KOPT-K1 (cell line): ENCODE results near the gene SPTBN2.

Experiments used
- H3K27ac ChIP-seq: fragments of 200-600 bp; sonication (generic); 2 replicates; pipeline ENCODE4 v1.5.1; 2016; ENCODE audit warnings: antibody characterized with exemption, mild to moderate bottlenecking, low read depth, low read length; ENCODE audit not compliant: poor library complexity, severe bottlenecking
- H3K36me3 ChIP-seq: fragments of 200-600 bp; sonication (generic); 2 replicates; pipeline ENCODE4 v1.5.1; 2017; ENCODE audit warnings: antibody characterized with exemption, mild to moderate bottlenecking, low read length, moderate library complexity; ENCODE audit not compliant: insufficient read depth
- H3K9me3 ChIP-seq: fragments of 200-600 bp; sonication (generic); 2 replicates; pipeline ENCODE4 v1.5.1; 2017; ENCODE audit warnings: antibody characterized with exemption, low read length, mild to moderate bottlenecking; ENCODE audit not compliant: insufficient read depth, poor library complexity, severe bottlenecking

Gene SPTBN2

DNA sequence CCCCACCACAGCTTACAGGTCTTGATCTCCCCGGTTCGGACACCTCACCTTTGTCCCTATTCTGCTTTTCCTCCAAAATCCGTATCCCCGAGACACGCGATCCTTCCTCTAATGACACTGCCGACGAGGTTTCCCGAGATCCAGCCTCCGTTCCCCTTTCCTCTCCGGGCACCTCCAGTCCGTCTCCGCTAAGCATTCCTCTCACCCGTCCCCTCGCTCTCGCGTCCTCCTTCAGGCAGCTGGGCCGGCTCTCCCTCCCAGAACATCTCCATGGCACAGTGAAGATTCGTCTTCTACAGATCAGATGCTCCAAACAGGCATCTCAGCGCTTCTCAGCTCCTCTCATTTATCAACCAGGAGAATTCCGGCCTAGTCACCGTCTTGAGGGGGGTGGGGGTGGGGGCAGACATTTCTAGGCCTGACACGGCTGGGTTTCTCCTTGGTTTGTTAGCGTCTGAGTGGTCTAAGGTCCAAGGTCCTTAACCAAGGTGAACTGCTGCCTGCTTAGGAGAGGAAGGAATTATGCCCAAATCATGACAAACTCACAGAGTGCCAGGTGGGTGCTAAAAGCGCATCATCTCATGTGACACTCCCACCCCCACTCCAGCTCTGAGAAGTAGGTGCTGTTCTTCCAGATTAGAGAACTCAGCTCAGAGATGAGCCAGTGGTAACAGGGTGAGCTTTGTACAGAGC lies at the start of gene SPTBN2:
SPTBN2 (minus strand) TSS at position 524 of the 693 bp plus-strand sequence. CDS start 7,976 bp downstream, outside the sequence.
- no peak within 1 kb of the TSS for H3K27ac ChIP-seq

GRCh38 chr11:66768818-66769217 lies 39.8 kb upstream of the SPTBN2 start:
- Histone ChIP-seq H3K27ac (no peak overlapping the region), H3K9me3 (no peaks in the 10 kb centered on the region), H3K36me3 (0 out of 2 replicates have a peak, but pooled peaks cover under 1% of the 10 kb centered on the region)

More for the DNA sequence above, at the start of gene SPTBN2:
- no peaks in the 10 kb centered on the region for H3K36me3 ChIP-seq
- no peaks in the 10 kb centered on the region for H3K9me3 ChIP-seq

DNA sequence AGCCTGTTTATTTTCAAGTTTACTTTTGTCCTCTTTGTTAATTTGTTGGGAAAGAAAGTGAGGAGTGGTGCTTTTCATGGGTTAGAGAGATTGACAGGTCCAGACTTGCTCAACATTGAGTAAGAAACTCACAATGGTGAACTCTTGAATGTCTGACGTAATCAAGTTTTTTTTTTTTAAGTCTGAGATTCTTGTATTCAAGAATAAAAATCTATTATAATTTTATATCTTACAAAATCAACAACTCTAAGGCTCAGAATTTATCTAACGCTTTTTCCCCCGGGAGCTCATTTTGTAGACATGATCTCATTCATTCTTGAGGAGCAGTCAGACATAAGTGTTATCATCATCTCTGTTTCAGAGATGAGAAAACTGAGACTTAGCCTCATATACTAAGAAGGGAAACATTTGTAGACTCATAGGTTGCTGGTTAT lies 39.1 kb upstream of the SPTBN2 start:
- H3K9me3 ChIP-seq, result no peaks in the 10 kb centered on the region
- H3K27ac ChIP-seq, result no peak overlapping the region
- H3K36me3 ChIP-seq, result 0 out of 2 replicates have a peak, but pooled peaks cover 5% of the 10 kb centered on the region

DNA sequence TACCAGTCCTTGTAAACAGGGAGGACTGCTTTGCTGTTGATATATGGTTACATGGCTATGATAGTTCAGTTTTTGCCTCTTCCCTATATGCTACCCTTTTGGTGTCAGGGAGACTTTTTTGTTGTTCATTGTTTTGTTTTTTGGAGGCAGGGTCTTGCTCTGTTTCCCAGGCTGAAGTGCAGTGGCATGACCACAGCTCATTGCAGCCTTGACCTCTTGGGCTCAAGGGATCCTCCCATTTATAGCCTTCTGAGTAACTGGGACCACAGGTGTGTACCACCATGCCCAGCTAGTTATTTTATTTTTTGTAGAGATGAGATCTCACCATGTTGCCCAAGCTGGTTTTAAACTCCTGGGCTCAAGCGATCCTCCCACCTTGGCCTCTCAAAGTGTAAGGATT lies 38.6 kb upstream of the SPTBN2 start:
- no peak overlapping the region for H3K27ac ChIP-seq
- H3K9me3 ChIP-seq, result no peaks in the 10 kb centered on the region
- peaks cover 9% of the 10 kb centered on the region for H3K36me3 ChIP-seq

GRCh38 chr11:66766681-66767080 lies 37.7 kb upstream of the SPTBN2 start:
- peaks cover 19% of the 10 kb centered on the region for H3K36me3 ChIP-seq
- no peaks in the 10 kb centered on the region for H3K9me3 ChIP-seq
- H3K27ac ChIP-seq, result no peak overlapping the region

GRCh38 chr11:66762088-66762487 lies 33.1 kb upstream of the SPTBN2 start:
- H3K9me3 ChIP-seq, result no peaks in the 10 kb centered on the region
- peaks cover 24% of the 10 kb centered on the region for H3K36me3 ChIP-seq
- H3K27ac ChIP-seq, result no peak overlapping the region

GRCh38 chr11:66752148-66752547 lies 23.1 kb upstream of the SPTBN2 start:
- Histone ChIP-seq H3K36me3 (peaks cover 10% of the 10 kb centered on the region), H3K27ac (no peak overlapping the region), H3K9me3 (no peaks in the 10 kb centered on the region)

DNA sequence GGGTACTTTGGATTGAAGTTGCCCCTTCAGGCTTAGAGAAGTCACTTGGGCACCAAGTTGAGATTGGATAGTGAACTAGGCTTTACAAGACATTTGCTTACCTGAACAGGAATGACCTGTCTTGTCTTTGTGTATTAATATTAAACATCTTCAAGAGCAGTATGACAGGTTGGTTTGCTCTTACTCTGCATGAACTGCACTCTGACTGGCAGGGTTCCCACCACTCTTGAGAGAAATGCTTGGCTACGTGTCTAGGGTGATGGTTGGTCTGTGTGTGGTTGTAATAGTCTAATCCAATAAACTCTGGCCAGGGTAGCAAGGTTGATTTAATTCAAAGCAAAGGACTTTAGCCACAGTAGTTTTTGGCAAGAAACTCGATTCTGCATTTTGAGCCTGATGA lies 20.1 kb upstream of the SPTBN2 start:
- Histone ChIP-seq H3K9me3 (no peaks in the 10 kb centered on the region), H3K27ac (no peak overlapping the region), H3K36me3 (no peaks in the 10 kb centered on the region)

DNA sequence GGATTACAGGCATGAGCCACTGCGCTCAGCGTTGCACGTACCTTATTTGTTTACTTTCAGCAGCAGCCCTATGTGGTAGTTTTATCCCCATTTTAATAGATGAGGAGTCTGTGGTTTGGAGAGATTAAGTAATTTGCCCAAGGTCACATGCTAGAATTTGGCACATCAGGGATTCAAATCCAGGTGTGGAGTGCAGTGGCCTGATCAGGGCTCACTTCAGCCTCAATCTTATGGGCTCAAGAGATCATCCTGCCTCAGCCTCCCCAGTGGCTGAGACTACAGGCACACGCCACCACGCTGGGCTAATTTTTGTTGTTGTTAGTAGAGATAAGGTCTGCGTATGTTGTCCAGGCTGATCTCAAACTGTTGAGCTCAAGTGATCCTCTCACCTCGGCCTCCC lies 18.5 kb upstream of the SPTBN2 start:
- H3K27ac ChIP-seq, result no peak overlapping the region
- no peaks in the 10 kb centered on the region for H3K9me3 ChIP-seq
- H3K36me3 ChIP-seq, result no peaks in the 10 kb centered on the region

- peak overlapping the region; percentile 83 for H3K27ac ChIP-seq
- H3K9me3 ChIP-seq, result no peaks in the 10 kb centered on the region
- H3K36me3 ChIP-seq, result no peaks in the 10 kb centered on the region
Measured at GRCh38 chr11:66745356-66746235, 16.6 kb upstream of the SPTBN2 start.

- Histone ChIP-seq H3K36me3 (no peaks in the 10 kb centered on the region), H3K9me3 (no peaks in the 10 kb centered on the region), H3K27ac (peak overlapping the region; percentile 83)
Measured at GRCh38 chr11:66744485-66745355, 15.7 kb upstream of the SPTBN2 start.

DNA sequence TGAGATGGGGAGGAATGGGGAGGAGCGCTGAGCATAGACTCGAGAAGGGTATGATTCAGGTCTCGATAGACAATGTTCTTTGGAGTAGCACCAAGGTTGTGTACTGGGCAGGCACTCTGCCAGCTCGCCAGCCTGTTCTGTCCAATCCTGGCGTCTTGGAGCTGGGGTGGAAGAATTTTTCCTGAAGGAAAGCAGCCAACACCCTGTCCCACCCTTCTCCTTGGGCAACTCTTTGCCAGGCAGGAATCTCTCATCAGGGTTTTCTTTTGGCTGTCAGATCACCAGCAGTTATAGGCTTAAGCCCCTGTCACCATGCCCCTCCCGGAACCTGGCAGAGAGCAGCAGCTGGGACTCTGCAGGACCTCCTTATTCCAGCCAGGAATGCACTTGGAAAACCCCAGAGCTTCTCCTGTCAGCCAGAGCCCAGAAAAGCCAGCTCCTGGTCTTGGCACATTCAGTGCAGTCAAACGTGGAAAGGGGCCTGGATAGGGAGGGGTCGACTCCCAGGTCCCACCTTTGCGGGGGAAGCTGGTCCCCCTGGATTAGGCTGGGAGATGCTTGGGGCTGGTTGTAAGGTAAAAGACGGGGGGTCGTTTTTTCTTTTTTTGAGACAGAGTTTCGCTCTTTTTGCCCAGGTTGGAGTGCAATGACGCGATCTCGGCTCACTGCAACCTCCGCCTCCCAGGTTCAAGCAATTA lies 14.4 kb upstream of the SPTBN2 start:
- Histone ChIP-seq H3K27ac (no peak overlapping the region), H3K9me3 (no peaks in the 10 kb centered on the region), H3K36me3 (no peaks in the 10 kb centered on the region)

DNA sequence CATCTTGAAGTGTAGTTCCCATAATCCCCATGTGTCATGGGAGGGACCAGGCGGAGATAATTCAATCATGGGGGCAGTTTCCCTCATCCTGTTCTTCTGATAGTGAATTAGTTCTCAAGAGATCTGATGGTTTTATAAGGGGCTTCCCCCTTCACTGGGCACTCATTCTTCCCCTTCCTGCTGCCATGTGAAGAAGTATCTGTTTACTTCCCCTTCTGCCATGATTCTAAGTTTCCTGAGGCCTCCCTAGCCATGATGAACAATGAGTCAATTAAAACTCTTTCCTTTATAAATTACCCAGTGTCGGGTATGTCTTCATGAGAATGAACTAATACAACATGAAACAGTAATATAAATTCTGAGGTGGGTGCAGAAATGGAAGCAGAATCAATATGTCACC lies 12.1 kb upstream of the SPTBN2 start:
- Histone ChIP-seq H3K36me3 (no peaks in the 10 kb centered on the region), H3K27ac (no peak overlapping the region), H3K9me3 (no peaks in the 10 kb centered on the region)

- Histone ChIP-seq H3K27ac (no peak overlapping the region), H3K36me3 (no peaks in the 10 kb centered on the region), H3K9me3 (no peaks in the 10 kb centered on the region)
Measured at GRCh38 chr11:66739983-66740382, 11.0 kb upstream of the SPTBN2 start.
